LNCAP (cell line): ENCODE measurements around the gene IDUA.

Experiments used
- TF ChIP-seq, protein P1 (sequence below): fragments of 450-650 bp; IDR thresholded peaks from 2 replicates; pipeline ENCODE4 v1.5.1; 2017; ENCODE audit warnings: mild to moderate bottlenecking

IDUA gene

DNA sequence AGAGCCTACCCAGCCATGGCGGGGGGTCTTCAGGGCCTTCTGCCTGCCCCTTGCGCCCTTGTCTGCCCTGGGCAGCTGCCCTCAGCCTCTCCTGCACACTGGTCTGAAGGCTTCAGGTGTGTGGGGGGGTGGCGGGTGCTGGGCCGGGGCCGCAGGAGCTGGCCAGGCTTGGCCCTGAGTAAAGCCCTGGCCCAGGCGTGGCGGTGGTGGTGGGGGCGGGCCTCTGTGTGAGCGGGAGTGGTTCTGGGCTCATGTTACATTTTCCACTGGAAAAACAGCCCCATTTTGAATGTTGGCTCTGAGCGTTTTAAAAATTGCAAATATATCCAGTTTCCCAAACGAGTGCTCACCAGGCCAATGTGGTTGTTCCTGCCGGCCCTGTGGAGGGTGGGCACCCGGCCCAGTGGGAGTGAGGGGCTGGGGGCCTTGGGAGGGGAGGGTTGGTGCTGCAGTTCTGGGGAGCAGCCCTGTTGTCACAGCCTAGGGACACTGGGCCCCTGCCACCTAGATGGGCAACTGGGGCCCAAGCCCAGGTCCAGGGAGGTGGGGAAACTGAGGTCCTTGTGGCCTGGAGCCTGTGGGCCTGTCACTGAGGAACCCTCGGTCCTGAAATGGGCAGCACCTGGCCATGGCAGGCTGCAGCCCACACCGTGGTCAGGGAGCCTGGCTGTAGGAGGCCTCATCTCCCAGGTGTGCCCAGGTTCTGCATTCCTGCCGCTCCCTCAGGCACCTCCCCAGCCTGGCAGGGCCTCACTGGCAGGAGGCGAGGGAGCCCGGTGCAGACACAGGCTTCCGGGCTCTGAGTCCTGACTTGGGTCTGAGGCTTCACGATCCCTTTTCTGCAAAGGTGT, 52.9 kb downstream of the IDUA start:
- TF ChIP-seq, protein P1, sequence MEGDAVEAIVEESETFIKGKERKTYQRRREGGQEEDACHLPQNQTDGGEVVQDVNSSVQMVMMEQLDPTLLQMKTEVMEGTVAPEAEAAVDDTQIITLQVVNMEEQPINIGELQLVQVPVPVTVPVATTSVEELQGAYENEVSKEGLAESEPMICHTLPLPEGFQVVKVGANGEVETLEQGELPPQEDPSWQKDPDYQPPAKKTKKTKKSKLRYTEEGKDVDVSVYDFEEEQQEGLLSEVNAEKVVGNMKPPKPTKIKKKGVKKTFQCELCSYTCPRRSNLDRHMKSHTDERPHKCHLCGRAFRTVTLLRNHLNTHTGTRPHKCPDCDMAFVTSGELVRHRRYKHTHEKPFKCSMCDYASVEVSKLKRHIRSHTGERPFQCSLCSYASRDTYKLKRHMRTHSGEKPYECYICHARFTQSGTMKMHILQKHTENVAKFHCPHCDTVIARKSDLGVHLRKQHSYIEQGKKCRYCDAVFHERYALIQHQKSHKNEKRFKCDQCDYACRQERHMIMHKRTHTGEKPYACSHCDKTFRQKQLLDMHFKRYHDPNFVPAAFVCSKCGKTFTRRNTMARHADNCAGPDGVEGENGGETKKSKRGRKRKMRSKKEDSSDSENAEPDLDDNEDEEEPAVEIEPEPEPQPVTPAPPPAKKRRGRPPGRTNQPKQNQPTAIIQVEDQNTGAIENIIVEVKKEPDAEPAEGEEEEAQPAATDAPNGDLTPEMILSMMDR = no peak

DNA sequence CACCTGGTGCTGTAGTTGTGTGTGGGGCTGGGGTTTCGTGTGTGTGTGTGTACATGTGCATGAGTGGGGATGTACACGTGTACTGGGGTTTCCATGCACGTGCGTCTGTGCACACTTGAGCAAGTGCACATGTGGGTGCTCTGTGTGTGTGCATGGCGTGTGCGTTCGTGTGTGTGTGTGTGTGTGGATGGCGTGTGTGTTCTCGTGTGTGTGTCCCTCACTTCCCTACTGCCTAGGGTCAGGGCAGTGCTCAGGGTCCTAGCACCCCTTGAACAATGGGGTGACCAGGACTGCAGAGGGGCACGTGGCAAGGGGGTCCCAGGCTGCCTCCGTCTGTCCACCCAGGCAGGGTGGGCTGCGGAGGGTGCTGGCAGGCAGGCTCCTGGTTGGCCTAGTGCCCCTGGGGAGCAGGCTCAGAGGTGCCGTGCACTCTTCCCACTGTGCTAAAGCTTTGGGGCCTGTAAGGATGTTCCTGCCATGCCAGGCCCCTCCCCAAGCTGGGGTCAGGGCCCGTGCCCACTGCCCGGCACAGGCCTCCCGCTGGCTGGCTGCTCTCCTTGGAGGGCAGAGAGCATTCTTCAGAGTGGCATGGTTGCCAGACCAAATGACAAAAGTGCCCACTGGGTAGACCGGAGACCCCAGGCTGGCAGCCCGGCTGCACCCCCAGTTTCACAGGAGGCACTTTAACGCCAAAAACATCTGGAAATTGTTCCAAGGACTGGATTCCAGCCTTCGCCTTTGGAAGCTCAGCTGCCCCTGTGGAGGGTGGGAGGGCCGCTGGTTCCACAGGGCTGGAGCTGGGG, 53.7 kb downstream of the IDUA start:
- TF ChIP-seq, protein P1 = no peak

DNA sequence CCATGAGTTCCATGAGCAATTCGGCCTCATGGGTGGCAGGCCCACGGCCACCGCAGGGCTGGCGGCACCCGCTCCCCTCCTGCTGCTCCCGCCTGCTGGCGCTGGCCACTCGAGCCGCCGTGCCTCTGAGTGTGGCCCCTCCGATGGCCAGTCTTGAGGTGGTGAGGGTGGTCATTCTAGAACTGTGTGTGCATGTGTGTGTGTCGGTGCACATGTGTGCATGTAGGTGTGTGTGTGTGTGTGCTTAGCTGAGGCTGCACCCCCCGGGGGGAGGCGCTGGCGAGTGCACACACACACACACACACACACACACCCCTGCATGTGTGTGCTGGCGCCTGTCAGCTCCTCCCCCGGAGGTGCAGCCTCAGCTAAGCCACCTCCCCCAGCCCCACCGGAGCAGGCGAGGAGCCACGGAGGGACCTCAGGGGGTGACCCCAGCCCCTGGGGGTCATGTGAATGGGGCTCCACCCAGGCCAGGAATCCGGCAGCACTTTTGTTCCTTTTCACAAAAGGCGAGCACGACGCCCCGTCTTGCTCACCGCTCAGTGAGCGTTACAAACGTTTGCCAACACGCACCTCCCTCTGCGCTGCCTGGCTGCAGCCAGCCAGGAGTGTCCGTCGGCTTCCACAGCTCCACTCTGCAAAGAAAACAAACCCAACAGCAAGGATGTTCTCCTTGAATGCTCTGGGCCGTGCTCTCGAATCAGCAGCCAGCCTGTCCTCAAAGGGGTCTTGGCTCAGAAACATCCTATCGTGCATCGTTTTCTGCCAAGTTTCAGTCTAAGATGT, 54.5 kb downstream of the IDUA start:
- TF ChIP-seq, protein P1 = no peak

DNA sequence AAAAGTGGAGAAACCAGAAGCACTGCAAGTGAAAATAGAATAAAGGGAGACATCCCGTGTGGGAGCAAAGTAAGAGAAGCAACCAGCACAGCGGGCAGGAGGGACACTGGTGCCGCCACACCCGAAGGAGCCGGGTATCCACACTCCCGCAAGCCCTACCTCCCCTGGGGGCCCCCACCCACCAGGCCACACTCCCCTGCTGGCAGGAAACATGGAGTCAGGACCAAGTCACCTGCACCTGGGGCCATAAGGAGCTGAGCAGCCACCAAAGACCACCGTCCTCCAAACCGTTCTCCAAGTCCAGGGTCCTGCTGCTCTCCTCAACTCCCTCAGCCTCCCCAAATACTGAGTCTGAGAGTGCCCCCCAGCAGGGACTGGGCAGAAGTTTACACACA, 55.1 kb downstream of the IDUA start:
- TF ChIP-seq, protein P1 = no peak

DNA sequence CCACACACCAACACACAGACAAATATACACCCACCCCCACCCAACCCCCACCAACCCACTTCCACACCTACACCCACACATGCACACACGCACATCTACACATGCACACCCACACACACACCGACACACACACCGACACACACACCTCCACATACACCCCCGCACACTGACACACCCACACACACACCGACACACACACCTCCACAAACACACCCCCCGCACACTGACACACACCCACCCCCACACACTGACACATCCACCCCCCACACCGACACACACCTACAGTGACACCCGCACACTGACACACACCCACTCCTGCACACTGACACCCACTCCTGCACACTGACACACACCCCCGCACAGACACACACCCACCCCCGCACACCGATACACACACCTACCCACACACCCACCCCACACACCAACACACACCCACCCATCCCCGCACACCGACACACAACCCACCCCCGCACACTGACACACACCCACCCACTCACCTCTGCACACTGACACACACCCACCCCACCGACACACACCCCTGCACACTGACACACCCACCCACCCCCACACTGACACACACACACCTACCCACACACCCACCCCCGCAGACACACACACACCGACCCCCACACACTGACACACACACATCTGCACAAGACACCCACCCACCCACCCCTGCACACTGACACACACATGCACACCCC, 55.7 kb downstream of the IDUA start:
- TF ChIP-seq, protein P1 = no peak

DNA sequence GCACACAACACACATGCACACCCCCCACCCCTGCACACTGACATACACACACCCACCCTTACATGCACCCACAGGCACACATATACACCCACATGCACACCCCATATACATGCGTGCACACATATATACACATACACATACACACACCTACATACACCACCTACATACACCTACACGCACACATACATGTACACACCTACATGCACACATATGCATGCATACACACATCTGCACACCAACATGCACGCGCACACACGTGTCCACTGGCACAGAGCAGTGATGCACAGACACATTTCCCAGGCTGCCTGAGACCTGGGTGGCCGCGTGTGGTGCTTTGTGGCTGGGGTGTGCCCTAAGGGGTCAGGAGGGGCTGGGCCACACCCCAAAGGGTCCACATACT, 56.3 kb downstream of the IDUA start:
- TF ChIP-seq, protein P1 = no peak
